Measurements from ENCODE around the gene TMEM229A.

Gene TMEM229A

GRCh38 chr7:124032369-124033094 is at the start of gene TMEM229A:
TMEM229A (minus strand) TSS chr7:124033067; CDS start chr7:124033003, 64 bp downstream.
- TF ChIP-seq CTCF (IDR thresholded peaks at IDR 0.05) = no peak

DNA sequence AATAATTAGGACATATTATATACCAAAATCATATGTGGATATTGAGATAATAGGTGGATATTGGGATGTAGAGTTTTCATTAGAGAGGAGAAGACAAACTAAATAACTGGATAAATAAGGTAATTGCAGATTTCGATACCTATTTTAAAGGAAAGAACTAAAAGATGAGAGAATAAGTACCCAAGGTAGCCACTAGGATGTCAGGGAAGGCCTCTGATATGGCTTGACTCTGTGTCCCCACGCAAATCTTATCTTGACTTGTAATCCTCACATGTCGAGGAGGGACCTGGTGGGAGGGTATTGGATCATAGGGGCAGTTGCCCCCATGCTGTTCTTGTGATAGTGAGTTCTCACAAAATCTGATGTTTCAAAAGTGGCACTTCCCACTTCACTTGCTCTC is 44.7 kb upstream of the TMEM229A start:
- TF ChIP-seq CTCF (IDR thresholded peaks at IDR 0.05) = no peak

DNA sequence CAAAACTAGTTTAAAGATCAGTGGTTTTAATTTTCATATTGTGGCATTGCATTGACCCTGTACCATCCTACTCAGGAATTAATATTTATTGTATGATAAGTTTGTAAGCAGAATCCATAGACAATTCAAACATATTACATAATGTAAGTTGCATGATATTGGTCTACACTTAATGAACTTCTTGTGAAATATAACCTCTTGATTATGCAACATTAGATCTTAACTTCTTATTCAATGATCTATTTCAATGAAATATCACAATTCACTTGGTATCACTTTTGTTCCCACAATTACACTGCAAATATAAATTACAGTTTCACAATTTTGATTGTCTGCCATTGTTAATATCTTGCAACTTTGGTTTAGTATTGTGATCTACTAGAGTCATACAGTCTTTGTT is 44.0 kb upstream of the TMEM229A start:
- no peak for TF ChIP-seq CTCF (IDR thresholded peaks at IDR 0.05)

DNA sequence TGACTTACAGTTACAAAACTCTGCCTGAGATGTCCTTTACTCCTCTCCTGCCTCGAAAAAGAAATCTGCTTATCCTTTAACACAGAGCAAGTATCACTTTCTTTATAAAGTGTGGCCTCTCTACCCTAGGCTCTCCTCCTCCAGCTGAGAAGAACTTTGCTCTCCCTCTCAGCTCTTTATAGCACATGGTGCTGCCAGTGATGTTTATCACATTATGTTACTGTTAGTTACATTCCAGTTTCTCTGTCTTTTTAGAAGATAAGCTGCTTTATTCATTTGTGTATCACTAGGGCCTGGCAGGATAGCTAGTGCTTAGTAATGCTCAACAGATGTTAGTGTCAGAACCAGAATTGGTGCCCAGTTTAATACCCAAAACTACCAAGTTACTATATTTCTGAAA is 41.1 kb upstream of the TMEM229A start:
- TF ChIP-seq CTCF (IDR thresholded peaks at IDR 0.05) = no peak

DNA sequence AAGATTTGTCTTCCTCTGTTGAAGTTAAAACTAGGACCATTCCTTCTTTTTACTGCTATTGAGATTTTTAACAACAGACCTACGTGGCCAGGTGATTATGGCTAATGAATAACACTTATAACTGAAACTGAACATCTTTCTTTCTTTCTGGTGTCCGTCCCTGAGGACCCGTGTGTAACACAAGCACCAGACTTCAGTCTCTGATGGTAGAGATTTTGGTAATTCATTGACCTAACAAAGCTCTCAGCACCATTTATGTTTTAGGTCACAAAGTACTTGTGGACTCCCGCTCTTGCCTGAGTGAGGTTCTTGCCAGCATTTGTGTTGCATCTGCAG is 40.4 kb upstream of the TMEM229A start:
- TF ChIP-seq CTCF (IDR thresholded peaks at IDR 0.05) = no peak

DNA sequence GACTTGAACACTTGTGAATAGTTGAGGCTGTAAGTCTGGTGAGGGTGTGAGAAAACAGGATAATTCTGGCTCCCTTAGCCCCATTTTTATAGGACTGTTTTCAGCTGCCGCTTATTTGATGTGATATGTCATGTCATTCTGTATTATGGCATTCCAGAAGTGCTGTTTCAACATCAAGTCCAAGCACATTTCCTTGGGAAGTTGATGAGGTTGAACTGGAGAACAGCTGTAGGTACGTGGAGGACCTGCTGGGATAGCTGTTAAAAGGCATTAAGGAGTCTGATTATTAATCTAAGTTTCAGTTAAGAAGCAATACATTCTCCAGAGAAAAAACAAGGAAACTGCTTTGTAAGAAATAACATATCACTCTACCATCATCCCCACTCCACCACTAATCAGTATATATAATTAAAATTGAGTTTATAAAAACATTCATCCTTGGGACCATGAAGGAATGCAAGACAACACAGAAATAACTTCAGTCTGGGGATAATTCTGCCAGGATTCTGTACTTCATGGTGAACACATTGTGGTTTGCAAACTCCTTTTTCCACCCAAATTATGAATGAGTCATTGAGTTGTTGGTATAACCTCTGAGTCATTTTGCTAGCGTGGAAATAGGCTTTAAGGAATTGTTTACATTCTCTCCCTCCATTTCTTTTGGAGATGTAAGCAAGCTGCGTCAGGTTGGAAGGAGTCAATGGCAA is 39.9 kb upstream of the TMEM229A start:
- TF ChIP-seq CTCF (IDR thresholded peaks at IDR 0.05) = no peak

DNA sequence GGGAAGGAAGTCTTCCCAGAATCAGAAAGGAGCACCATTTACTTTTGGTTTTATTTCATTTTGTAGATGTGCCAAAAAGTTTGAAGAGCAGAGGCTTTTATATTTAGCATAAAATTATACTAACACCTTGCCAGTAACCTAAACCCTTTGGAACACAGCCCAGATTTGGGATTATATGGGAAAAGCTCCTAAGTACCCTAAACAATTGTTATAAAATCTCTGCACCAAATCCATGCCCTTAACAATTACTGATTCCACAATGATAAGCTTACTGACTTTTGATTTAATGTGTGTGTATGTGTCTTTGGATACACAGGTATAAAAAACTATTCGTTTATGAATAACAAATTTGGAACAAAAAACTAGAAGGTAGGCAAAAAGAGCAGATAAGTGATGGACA is 39.0 kb upstream of the TMEM229A start:
- TF ChIP-seq CTCF (IDR thresholded peaks at IDR 0.05) = no peak

All from LNCAP (cell line).